HepG2 (cell line): ENCODE data around the gene SLC16A14. TPM values are rescaled to one million over a fixed set of nuclear protein-coding genes. Genes with fewer than 3 reads are reported as not detected.

ENCODE experiments used
- ATAC-seq: fragments of 200-7000 bp; cut with Tn5 transposase; 3 replicates; pipeline ENCODE4 v1.9.1; 2020; ENCODE audit warnings: mild to moderate bottlenecking, moderate library complexity
- BruUV-seq: library from RNA; stranded (reverse); fragments of 400-500 nt; replicated peaks from 2 replicates; lab custom pipeline; 2021; lab: Mats Ljungman, UMichigan
- CTCF ChIA-PET: fragments of 300-600 bp; formaldehyde crosslinking; extraction: SDS; loops from one replicate; lab custom pipeline; 2021; ENCODE audit warnings: low total read pairs, inconsistent platforms, low intra/inter-chr PET ratio; lab: Yijun Ruan, JAX
- POLR2A ChIA-PET: fragments of 350-600 bp; sonication (Branson Sonifier 250); formaldehyde crosslinking; loops from one replicate; lab custom pipeline; 2020; ENCODE audit warnings: antibody characterized with exemption, inconsistent platforms; lab: Yijun Ruan, JAX
- DNase-seq: peaks from one replicate; pipeline ENCODE4 v3.0.0-alpha.2; 2015; ENCODE audit warnings: low spot score
- FAIRE-seq: peaks from 3 replicates; lab custom pipeline; 2011; peaks lifted over from hg19 to GRCh38; lab: Jason Lieb, UNC
- H2AFZ ChIP-seq: one replicate; pipeline ENCODE4 v1.6.1; 2011; ENCODE audit warnings: low read length, inconsistent platforms
- H3K27ac ChIP-seq: fragments of 300-600 bp; 3 replicates; pipeline ENCODE4 v1.8.0; 2011; ENCODE audit warnings: mixed run types, mild to moderate bottlenecking, mixed read lengths, low read length, inconsistent platforms; ENCODE audit not compliant: insufficient read depth; ENCODE audit errors: extremely low read length
- H3K27me3 ChIP-seq, 2 experiments: fragments of 200-600 bp in 1 of 2; 2 replicates in 1 of 2; 3 replicates in 1 of 2; pipeline versions ENCODE4 v1.6.0 to v1.8.0; 2011; ENCODE audit warnings: low read length in 2 of 2, mild to moderate bottlenecking in 2 of 2, moderate library complexity in 2 of 2, inconsistent platforms in 1 of 2; ENCODE audit not compliant: insufficient read depth in 2 of 2, control insufficient read depth in 1 of 2
- H3K36me3 ChIP-seq, 2 experiments: fragments of 200-600 bp in 1 of 2; replicated peaks in 1 of 2; 2 replicates in 1 of 2; 3 replicates in 1 of 2; pipeline versions ENCODE4 v1.5.1 to v1.8.0; 2011; ENCODE audit warnings: low read length in 2 of 2, inconsistent platforms in 1 of 2; ENCODE audit not compliant: insufficient read depth in 2 of 2, control insufficient read depth in 1 of 2
- H3K4me1 ChIP-seq: 2 replicates; pipeline ENCODE4 v1.5.1; 2012; ENCODE audit warnings: low read length, inconsistent platforms; ENCODE audit not compliant: insufficient read depth
- H3K4me2 ChIP-seq: 2 replicates; pipeline ENCODE4 v1.6.0; 2011; ENCODE audit warnings: low read depth, low read length, inconsistent platforms
- H3K4me3 ChIP-seq, 3 experiments: fragments of 200-600 bp in 1 of 3; sonication (generic), shearing (Covaris generic) in 1 of 3; replicated peaks in 1 of 3; 2 replicates each; pipeline ENCODE4 v1.5.1; 2011 to 2016; ENCODE audit warnings: low read length in 3 of 3, inconsistent platforms in 2 of 3, low read depth in 2 of 3, mild to moderate bottlenecking in 2 of 3, control low read depth in 1 of 3, mixed read lengths in 1 of 3; ENCODE audit not compliant: insufficient read depth in 1 of 3
- H3K79me2 ChIP-seq: one replicate; pipeline ENCODE4 v1.6.1; 2011; ENCODE audit warnings: low read length, inconsistent platforms; ENCODE audit not compliant: insufficient read depth
- H3K9ac ChIP-seq: 2 replicates; pipeline ENCODE4 v1.6.0; 2011; ENCODE audit warnings: mild to moderate bottlenecking, low read depth, low read length, inconsistent platforms; ENCODE audit not compliant: insufficient read depth
- H3K9me3 ChIP-seq: 2 replicates; pipeline ENCODE4 v1.5.1; 2012; ENCODE audit warnings: mild to moderate bottlenecking, low read length
- H4K20me1 ChIP-seq: 2 replicates; pipeline ENCODE4 v1.6.0; 2011; ENCODE audit warnings: inconsistent platforms, mild to moderate bottlenecking, low read length, moderate library complexity; ENCODE audit not compliant: insufficient read depth
- MATR3 ChIP-seq: sonication (generic); formaldehyde crosslinking; IDR thresholded peaks from 2 replicates; pipeline ENCODE4 v1.4.0; 2020; ENCODE audit warnings: missing genetic modification reagents
- MBNL3 ChIP-seq: fragments of 250-450 bp; sonication (Bioruptor Pico); conservative IDR thresholded peaks from 2 replicates; pipeline ENCODE4 v1.8.0; 2022; ENCODE audit warnings: mild to moderate bottlenecking, inconsistent platforms
- NCOR1 ChIP-seq: fragments of 200-600 bp; sonication (generic); IDR thresholded peaks from 2 replicates; pipeline ENCODE4 v1.7.0; 2017; ENCODE audit warnings: antibody characterized with exemption, low read length, borderline replicate concordance
- SOX13 ChIP-seq, 3 experiments: fragments of 450-650 bp in 1 of 3; sonication (generic) in 1 of 3; formaldehyde crosslinking in 1 of 3; IDR thresholded peaks in 2 of 3; conservative IDR thresholded peaks in 1 of 3; 2 replicates each; pipeline versions ENCODE4 v1.5.0 to v1.6.1; 2016 to 2020; ENCODE audit warnings: antibody characterized with exemption in 1 of 3, mild to moderate bottlenecking in 1 of 3, missing compliant biosample characterization in 1 of 3, missing genetic modification reagents in 1 of 3, moderate library complexity in 1 of 3
- TBP ChIP-seq: sonication (generic); formaldehyde crosslinking; IDR thresholded peaks from 2 replicates; pipeline ENCODE4 v1.5.0; 2020; ENCODE audit warnings: missing genetic modification reagents
- TOE1 ChIP-seq: sonication (generic); formaldehyde crosslinking; IDR thresholded peaks from 2 replicates; pipeline ENCODE4 v1.4.0; 2020; ENCODE audit warnings: mild to moderate bottlenecking, missing genetic modification reagents
- YEATS2 ChIP-seq: sonication (generic); formaldehyde crosslinking; IDR thresholded peaks from 2 replicates; pipeline ENCODE4 v1.4.0; 2020; ENCODE audit warnings: missing genetic modification reagents, borderline replicate concordance
- ZBTB1 ChIP-seq: sonication (generic); formaldehyde crosslinking; IDR thresholded peaks from 2 replicates; pipeline ENCODE4 v1.4.0; 2020; ENCODE audit warnings: missing genetic modification reagents, borderline replicate concordance
- ZBTB38 ChIP-seq: sonication (generic); formaldehyde crosslinking; IDR thresholded peaks from 2 replicates; pipeline ENCODE4 v1.5.1; 2020; ENCODE audit warnings: mild to moderate bottlenecking, missing genetic modification reagents
- ZKSCAN5 ChIP-seq: sonication (generic); formaldehyde crosslinking; IDR thresholded peaks from 2 replicates; pipeline ENCODE4 v1.5.1; 2020; ENCODE audit warnings: mild to moderate bottlenecking, missing genetic modification reagents
- ZNF460 ChIP-seq: sonication (generic); formaldehyde crosslinking; IDR thresholded peaks from 2 replicates; pipeline ENCODE4 v1.5.1; 2020; ENCODE audit warnings: missing genetic modification reagents, mild to moderate bottlenecking, borderline replicate concordance
- ZNF619 ChIP-seq: sonication (generic); formaldehyde crosslinking; IDR thresholded peaks from 2 replicates; pipeline ENCODE4 v1.4.0; 2020; ENCODE audit warnings: mild to moderate bottlenecking, missing genetic modification reagents
- ZNF83 ChIP-seq: sonication (generic); formaldehyde crosslinking; IDR thresholded peaks from 2 replicates; pipeline ENCODE4 v1.4.0; 2020; ENCODE audit warnings: missing genetic modification reagents, mild to moderate bottlenecking, borderline replicate concordance
- WGBS: methylation state at CpG from one replicate; pipeline ENCODE4 v1.1.6; 2017; ENCODE audit warnings: low lambda C conversion rate; 5-methylcytosine and 5-hydroxymethylcytosine counted together
- in situ Hi-C: cut with HindIII; loops from 2 replicates; pipeline ENCODE4 v1.10.0; 2017; ENCODE audit warnings: low pct_unique_long_range_greater_than_20kb; ENCODE audit not compliant: extremely low pct_ligation_motif_present
- intact Hi-C: fragments of 100-400 bp; cut with micrococcal nuclease; formaldehyde crosslinking; loops from one replicate; pipeline ENCODE4 v1.10.0; 2022; ENCODE audit not compliant: unreplicated experiment
- polyA plus RNA-seq, 8 experiments: library from polyadenylated mRNA; depleted of rRNA in 3 of 8; stranded (reverse) in 7 of 8; unstranded in 1 of 8; fragments of >200 nt; fragmentation: Illumina TruSeq in 4 of 8; extraction: Trizol in 4 of 8; gene quantifications; 2 replicates each; pipeline versions ENCODE4 v1.2.1 to v1.2.3, GENCODE V29; 2011 to 2016; ENCODE audit warnings: low read depth in 4 of 8, missing spikeins in 1 of 8, mixed read lengths in 1 of 8; ENCODE audit not compliant: insufficient read depth in 1 of 8
- total RNA-seq, 5 experiments: library from RNA; depleted of rRNA; stranded (reverse); fragments of >200 nt; fragmentation: Illumina TruSeq; extraction: Trizol; gene quantifications; 2 replicates each; pipeline ENCODE4 v1.2.3, GENCODE V29; 2016; ENCODE audit warnings: low read depth in 1 of 5
- TF ChIP-seq, protein P1 (sequence below): IDR thresholded peaks from 2 replicates; pipeline ENCODE4 v1.6.1; 2016; ENCODE audit warnings: low read depth
- TF ChIP-seq, protein P2 (sequence below): sonication (generic); formaldehyde crosslinking; IDR thresholded peaks from 2 replicates; pipeline ENCODE4 v1.4.0; 2020; ENCODE audit warnings: mild to moderate bottlenecking, missing genetic modification reagents

The SLC16A14 gene
- total and polyA plus RNA-seq, 2 of the 13 experiments (the other 11 are each of a cell fraction or from before 2014, with no cell fraction given), result 0.05 TPM; not detected in 1

DNA sequence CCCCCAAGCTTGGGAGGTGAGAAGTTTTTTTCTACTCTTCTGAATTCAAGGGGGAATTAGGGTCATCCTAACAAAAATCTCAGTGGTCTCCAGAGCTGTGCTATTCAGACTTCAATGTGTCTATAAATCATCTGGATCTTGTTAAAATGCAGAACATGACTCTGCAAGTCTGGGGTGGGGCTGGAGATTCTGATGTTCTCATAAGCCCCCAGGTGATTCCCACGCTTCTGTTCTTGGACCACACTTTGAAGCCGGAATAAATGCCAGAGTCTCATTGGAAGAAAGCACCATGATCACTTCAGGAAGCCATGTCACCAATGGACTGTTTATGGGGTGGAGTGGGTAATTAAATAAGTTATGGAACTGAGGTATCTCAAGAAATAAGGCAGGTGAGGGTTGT lies 22.2 kb upstream of the SLC16A14 start:
- no TSS peak for BruUV-seq
- TF ChIP-seq TBP (CRISPR knock-in tag), result no peak
- TF ChIP-seq TOE1, result no peak
- no peak for TF ChIP-seq ZBTB1
- TF ChIP-seq, all 625 proteins: peak for 0

DNA sequence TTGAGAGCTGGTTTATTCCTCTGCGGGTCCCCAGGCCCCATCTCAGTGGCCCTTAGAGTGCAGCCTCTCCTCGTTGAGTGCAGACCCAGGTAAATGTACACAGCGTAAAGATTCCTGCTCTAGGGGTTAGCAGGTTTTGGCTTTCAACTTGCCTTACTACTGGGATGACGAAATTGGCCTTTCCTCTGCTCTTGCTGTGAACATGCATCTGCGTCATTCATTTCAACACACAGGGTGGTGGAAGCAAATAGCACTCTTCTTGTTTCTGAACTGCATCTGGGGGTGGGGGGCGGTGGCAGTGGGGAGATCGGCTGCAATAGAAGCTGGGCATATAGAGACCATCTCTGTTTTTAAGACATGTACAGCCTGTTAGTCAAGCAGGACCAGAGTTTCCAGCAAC lies 16.5 kb upstream of the SLC16A14 start:
- H4K20me1 ChIP-seq, result no peaks in the 10 kb centered on the region
- DNase-seq (no peak), ATAC-seq (no peak), FAIRE-seq (no peak)
- H3K79me2 ChIP-seq, result no peaks in the 10 kb centered on the region
- ChIA-PET CTCF (no interaction called here), POLR2A (no interaction called here)
- no TSS peak for BruUV-seq
- peaks cover 0 to 32% of the 10 kb centered on the region in 2 experiments; a peak in 4 of 5 replicates for H3K27me3 ChIP-seq
- no peak overlapping the region for H3K4me2 ChIP-seq
- no peak overlapping the region for H2AFZ ChIP-seq
- no peak overlapping the region for H3K4me3 ChIP-seq
- H3K4me1 ChIP-seq, result no peaks in the 10 kb centered on the region
- no peak overlapping the region for H3K9ac ChIP-seq
- intact Hi-C loops, result no loop called here
- WGBS, result 20% methylated on average over 7 of the region's 7 CpGs
- no peak overlapping the region for H3K27ac ChIP-seq
- no peaks in the 10 kb centered on the region for H3K36me3 ChIP-seq
- in situ Hi-C loops, result no loop called here
- H3K9me3 ChIP-seq, result no peaks in the 10 kb centered on the region
- TF ChIP-seq MATR3 (CRISPR knock-in tag), result no peak
- TF ChIP-seq NCOR1, result no peak
- no peak for TF ChIP-seq SOX13 (IDR thresholded peaks at IDR 0.05)
- TF ChIP-seq SOX13 (CRISPR knock-in tag; conservative IDR thresholded peaks at IDR 0.05 in 1 of 2, IDR thresholded peaks at IDR 0.05 in 1 of 2), result no peak
- TF ChIP-seq, protein P1, sequence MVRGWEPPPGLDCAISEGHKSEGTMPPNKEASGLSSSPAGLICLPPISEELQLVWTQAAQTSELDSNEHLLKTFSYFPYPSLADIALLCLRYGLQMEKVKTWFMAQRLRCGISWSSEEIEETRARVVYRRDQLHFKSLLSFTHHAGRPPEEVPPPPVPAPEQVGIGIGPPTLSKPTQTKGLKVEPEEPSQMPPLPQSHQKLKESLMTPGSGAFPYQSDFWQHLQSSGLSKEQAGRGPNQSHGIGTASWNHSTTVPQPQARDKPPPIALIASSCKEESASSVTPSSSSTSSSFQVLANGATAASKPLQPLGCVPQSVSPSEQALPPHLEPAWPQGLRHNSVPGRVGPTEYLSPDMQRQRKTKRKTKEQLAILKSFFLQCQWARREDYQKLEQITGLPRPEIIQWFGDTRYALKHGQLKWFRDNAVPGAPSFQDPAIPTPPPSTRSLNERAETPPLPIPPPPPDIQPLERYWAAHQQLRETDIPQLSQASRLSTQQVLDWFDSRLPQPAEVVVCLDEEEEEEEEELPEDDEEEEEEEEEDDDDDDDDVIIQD, result no peak
- no peak for TF ChIP-seq ZNF460
- TF ChIP-seq ZBTB38, result no peak
- no peak for TF ChIP-seq ZNF83 (CRISPR knock-in tag)
- no peak for TF ChIP-seq ZKSCAN5 (CRISPR knock-in tag)
- TF ChIP-seq, protein P2, sequence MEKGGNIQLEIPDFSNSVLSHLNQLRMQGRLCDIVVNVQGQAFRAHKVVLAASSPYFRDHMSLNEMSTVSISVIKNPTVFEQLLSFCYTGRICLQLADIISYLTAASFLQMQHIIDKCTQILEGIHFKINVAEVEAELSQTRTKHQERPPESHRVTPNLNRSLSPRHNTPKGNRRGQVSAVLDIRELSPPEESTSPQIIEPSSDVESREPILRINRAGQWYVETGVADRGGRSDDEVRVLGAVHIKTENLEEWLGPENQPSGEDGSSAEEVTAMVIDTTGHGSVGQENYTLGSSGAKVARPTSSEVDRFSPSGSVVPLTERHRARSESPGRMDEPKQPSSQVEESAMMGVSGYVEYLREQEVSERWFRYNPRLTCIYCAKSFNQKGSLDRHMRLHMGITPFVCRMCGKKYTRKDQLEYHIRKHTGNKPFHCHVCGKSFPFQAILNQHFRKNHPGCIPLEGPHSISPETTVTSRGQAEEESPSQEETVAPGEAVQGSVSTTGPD, result no peak
- TF ChIP-seq ZNF619 (CRISPR knock-in tag), result no peak
- TF ChIP-seq MBNL3 (CRISPR knock-in tag), result no peak
- TF ChIP-seq YEATS2 (CRISPR knock-in tag), result no peak

More for the DNA sequence above, 22.2 kb upstream of the SLC16A14 start:
- Histone ChIP-seq H3K27me3 (no peaks in the 10 kb centered on the region; a peak in 1 of 5 replicates), H3K79me2 (no peaks in the 10 kb centered on the region), H4K20me1 (no peaks in the 10 kb centered on the region), H3K4me1 (no peaks in the 10 kb centered on the region), H2AFZ (no peak overlapping the region), H3K4me3 (no peak overlapping the region), H3K36me3 (no peaks in the 10 kb centered on the region), H3K9me3 (no peaks in the 10 kb centered on the region), H3K9ac (no peak overlapping the region), H3K27ac (no peak overlapping the region), H3K4me2 (no peak overlapping the region)
- DNase-seq (no peak), ATAC-seq (no peak), FAIRE-seq (no peak)
- in situ Hi-C loops, result no loop called here
- CTCF ChIA-PET, result no interaction called here
- 0% methylated on average over 2 of the region's 2 CpGs for WGBS
- intact Hi-C loops, result no loop called here
- POLR2A ChIA-PET, result no interaction called here
